ENCODE results near the gene COL4A3.

DNA sequence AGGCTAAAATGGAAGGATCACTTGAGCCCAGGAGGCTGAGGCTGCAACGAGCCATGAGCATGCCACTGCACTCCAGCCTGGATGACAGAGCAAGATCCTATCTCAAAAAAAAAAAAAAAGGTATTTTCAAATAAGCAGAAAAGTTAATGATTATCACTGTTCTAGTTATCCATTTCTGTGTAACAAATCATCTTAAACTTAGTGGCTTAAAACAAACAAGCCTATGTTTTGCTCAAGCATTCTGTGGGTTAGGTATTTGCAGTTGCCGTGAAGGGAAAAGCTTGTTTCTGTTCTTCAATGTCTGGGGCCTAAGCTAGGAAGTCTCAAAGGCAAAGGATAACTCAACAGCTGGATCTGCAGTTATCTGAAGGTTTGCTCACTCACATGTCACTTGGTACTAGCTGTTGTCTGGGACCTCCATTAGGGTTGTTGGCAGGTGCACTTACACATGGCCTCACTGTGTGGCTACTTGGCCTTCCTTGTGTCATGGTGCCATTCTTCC is 174.7 kb downstream of the COL4A3 start:
- TF ChIP-seq, protein P1, sequence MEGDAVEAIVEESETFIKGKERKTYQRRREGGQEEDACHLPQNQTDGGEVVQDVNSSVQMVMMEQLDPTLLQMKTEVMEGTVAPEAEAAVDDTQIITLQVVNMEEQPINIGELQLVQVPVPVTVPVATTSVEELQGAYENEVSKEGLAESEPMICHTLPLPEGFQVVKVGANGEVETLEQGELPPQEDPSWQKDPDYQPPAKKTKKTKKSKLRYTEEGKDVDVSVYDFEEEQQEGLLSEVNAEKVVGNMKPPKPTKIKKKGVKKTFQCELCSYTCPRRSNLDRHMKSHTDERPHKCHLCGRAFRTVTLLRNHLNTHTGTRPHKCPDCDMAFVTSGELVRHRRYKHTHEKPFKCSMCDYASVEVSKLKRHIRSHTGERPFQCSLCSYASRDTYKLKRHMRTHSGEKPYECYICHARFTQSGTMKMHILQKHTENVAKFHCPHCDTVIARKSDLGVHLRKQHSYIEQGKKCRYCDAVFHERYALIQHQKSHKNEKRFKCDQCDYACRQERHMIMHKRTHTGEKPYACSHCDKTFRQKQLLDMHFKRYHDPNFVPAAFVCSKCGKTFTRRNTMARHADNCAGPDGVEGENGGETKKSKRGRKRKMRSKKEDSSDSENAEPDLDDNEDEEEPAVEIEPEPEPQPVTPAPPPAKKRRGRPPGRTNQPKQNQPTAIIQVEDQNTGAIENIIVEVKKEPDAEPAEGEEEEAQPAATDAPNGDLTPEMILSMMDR (IDR thresholded peaks at IDR 0.05): no peak
- TF ChIP-seq POLR2A (IDR thresholded peaks at IDR 0.05): no peak
- TF ChIP-seq POLR2AphosphoS5 (IDR thresholded peaks at IDR 0.05; ENCODE audit: insufficient read depth in 1 of 2, low read depth in 1 of 2): no peak
